Measurements from ENCODE around the gene SELENOO. TPM values are rescaled to one million over a fixed set of nuclear protein-coding genes. Genes with fewer than 3 reads are reported as not detected.
A peak's percentile ranks its signal among the peaks of the same experiment; 100 is the strongest.

SELENOO gene
- total RNA-seq, 1 experiment from 2014 or later = 32.8 TPM

DNA sequence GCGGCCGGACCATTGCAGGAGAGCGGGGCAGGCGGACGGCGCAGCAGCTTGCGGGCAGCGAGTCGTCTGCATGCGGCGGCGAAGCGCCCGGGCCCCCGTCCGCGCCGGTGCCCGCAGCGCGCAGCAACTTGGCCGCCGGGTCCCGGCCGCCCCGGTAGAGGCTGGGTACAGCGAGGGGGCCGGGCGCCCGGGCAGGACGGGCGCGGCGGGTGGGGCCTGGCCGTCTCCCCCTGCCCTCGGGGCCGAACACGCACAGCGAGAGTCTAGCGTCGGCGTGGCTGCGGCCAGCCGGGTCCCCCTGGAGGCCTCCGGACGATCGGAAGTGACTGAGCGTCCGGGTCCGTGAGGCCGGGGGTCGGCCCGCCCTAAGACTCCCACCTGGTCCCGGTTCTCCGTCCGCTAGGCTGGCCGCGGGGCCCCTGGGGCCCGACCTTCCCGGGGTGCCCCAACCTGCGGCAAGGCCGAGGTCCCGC, 15.9 kb upstream of the SELENOO start:
- TF ChIP-seq EZH2phosphoT487 (IDR thresholded peaks at IDR 0.05; ENCODE audit: borderline replicate concordance, low read length) (no peak), EZH2 (IDR thresholded peaks at IDR 0.05; ENCODE audit: low read length, unreplicated experiment) (no peak), CTCF (conservative IDR thresholded peaks at IDR 0.05; ENCODE audit: low read depth, low read length) (no peak)
- H3K9me2 ChIP-seq (replicated peaks; ENCODE audit: low read length) = no peaks in the 10 kb centered on the region
- peaks cover 23% of the 10 kb centered on the region for H3K4me1 ChIP-seq (ENCODE audit: insufficient read depth, low read length)
- peak overlapping the region; percentile 69 for H3K4me2 ChIP-seq (ENCODE audit: low read length)
- 0 out of 2 replicates have a peak overlapping the region, but pooled peaks have one; percentile 57 for H2AFZ ChIP-seq (ENCODE audit: low read length)
- intact Hi-C loops (cut with micrococcal nuclease) = no loop called here
- no peak overlapping the region for H3K4me3 ChIP-seq (ENCODE audit: low read length)
- POLR2A ChIA-PET (ENCODE audit: unreplicated experiment) = no interaction called here
- no peaks in the 10 kb centered on the region for H3K27me3 ChIP-seq (ENCODE audit: low read length)
- H4K20me1 ChIP-seq (ENCODE audit: low read length) = no peaks in the 10 kb centered on the region
- DNase-seq (no peak), ATAC-seq (no peak)
- no peak overlapping the region for H3K27ac ChIP-seq (ENCODE audit: low read length)
- CTCF ChIA-PET = no interaction called here
- BruUV-seq (replicated peaks) = no TSS peak
- no peak overlapping the region for H3K9ac ChIP-seq (ENCODE audit: low read length)
- no peaks in the 10 kb centered on the region for H3K36me3 ChIP-seq (ENCODE audit: low read depth, low read length)
- peaks cover 34% of the 10 kb centered on the region for H3K79me2 ChIP-seq (ENCODE audit: low read length)
- no peaks in the 10 kb centered on the region for H3K9me3 ChIP-seq (ENCODE audit: low read length)
- no peaks in the 10 kb centered on the region for H3F3A ChIP-seq (ENCODE audit: low read length, unreplicated experiment)

DNA sequence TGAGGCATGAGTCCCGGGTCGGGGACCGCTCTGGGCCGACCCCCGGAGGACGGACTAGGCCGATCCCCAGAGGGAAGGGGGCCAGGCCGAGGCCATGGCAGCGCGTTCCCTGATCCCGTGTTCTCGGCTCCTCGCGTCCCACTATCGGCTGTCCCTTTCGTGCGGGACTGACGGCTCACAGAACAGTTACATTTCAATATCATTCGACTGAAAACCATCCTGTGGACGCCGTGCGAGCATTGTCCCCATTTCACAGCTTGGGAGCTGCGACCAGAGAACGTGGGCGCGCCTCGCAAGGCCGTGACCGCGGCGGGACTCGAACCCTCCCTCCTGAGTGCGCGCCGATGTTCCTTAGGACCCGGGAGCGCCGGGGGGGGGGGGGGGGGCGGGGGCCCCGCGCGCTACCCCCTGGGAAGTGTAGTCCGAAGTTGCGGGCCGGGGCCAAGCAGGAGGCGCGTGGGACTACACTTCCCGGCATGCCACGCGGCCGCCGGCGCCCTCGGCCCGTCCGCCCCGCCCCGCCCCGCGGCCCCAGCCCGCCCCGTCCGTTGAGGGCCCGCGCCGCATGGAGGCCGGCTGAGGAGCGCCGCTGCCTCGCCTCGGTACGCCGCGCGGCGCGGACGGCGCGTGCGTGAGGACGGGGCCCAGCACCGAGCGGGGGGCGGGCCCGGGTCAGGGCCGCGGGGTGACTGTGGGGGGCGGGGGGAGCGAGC, 15.3 kb upstream of the SELENOO start, which contains the start of gene TRABD:
TRABD (plus strand) TSS at position 539 of the 713 bp plus-strand sequence. CDS start 7,148 bp downstream, outside the sequence.
- intact Hi-C loops (cut with micrococcal nuclease) = no loop called here
- ATAC-seq = peak; percentile 77
- BruUV-seq (replicated peaks) = no TSS peak
- CTCF ChIA-PET = no interaction called here
- H3K9me3 ChIP-seq (ENCODE audit: low read length) = no peaks in the 10 kb centered on the region
- peak; percentile 82 for DNase-seq
- peaks cover 29% of the 10 kb centered on the region for H3K4me1 ChIP-seq (ENCODE audit: insufficient read depth, low read length)
- H3F3A ChIP-seq (ENCODE audit: low read length, unreplicated experiment) = no peaks in the 10 kb centered on the region
- H3K27me3 ChIP-seq (ENCODE audit: low read length) = no peaks in the 10 kb centered on the region
- no peaks in the 10 kb centered on the region for H4K20me1 ChIP-seq (ENCODE audit: low read length)
- H3K27ac ChIP-seq (ENCODE audit: low read length) = peak within 1 kb of the TSS; percentile 29
- peak within 1 kb of the TSS; percentile 86 for H3K9ac ChIP-seq (ENCODE audit: low read length)
- H2AFZ ChIP-seq (ENCODE audit: low read length) = peak within 1 kb of the TSS; percentile 57; the same call in 1 of the 2 replicates
- no peaks in the 10 kb centered on the region for H3K9me2 ChIP-seq (replicated peaks; ENCODE audit: low read length)
- H3K36me3 ChIP-seq (ENCODE audit: low read depth, low read length) = no peaks in the 10 kb centered on the region
- H3K4me3 ChIP-seq (ENCODE audit: low read length) = peak within 1 kb of the TSS; percentile 77
- peak within 1 kb of the TSS; percentile 94 for H3K4me2 ChIP-seq (ENCODE audit: low read length)
- no peak for TF ChIP-seq EZH2phosphoT487 (IDR thresholded peaks at IDR 0.05; ENCODE audit: borderline replicate concordance, low read length)
- TF ChIP-seq CTCF (conservative IDR thresholded peaks at IDR 0.05; ENCODE audit: low read depth, low read length) = no peak
- no peak for TF ChIP-seq EZH2 (IDR thresholded peaks at IDR 0.05; ENCODE audit: low read length, unreplicated experiment)
- H3K79me2 ChIP-seq (ENCODE audit: low read length) = peaks cover 39% of the 10 kb centered on the region
- POLR2A ChIA-PET (ENCODE audit: unreplicated experiment) = no interaction called here

- H2AFZ ChIP-seq (ENCODE audit: low read length) = 0 out of 2 replicates have a peak overlapping the region, but pooled peaks have one; percentile 7
- peaks cover 46% of the 10 kb centered on the region for H3K79me2 ChIP-seq (ENCODE audit: low read length)
- no peak for TF ChIP-seq EZH2phosphoT487 (IDR thresholded peaks at IDR 0.05; ENCODE audit: borderline replicate concordance, low read length)
- no peak for TF ChIP-seq EZH2 (IDR thresholded peaks at IDR 0.05; ENCODE audit: low read length, unreplicated experiment)
- no peak for TF ChIP-seq CTCF (conservative IDR thresholded peaks at IDR 0.05; ENCODE audit: low read depth, low read length)
- POLR2A ChIA-PET (ENCODE audit: unreplicated experiment) = no interaction called here
- BruUV-seq (replicated peaks) = no TSS peak
- peaks cover 36% of the 10 kb centered on the region for H3K4me1 ChIP-seq (ENCODE audit: insufficient read depth, low read length)
- H3K9me2 ChIP-seq (replicated peaks; ENCODE audit: low read length) = no peaks in the 10 kb centered on the region
- no peaks in the 10 kb centered on the region for H3F3A ChIP-seq (ENCODE audit: low read length, unreplicated experiment)
- CTCF ChIA-PET = interaction anchor here (0.8 kb wide), 1 partner anchor 71 kb away, joined by 3 read pairs; no protein-coding TSS in a partner anchor
- H3K9ac ChIP-seq (ENCODE audit: low read length) = peak overlapping the region; percentile 86
- no peaks in the 10 kb centered on the region for H3K36me3 ChIP-seq (ENCODE audit: low read depth, low read length)
- H3K9me3 ChIP-seq (ENCODE audit: low read length) = no peaks in the 10 kb centered on the region
- no peak for ATAC-seq
- DNase-seq = no peak
- H3K4me2 ChIP-seq (ENCODE audit: low read length) = peak overlapping the region; percentile 94
- H4K20me1 ChIP-seq (ENCODE audit: low read length) = no peaks in the 10 kb centered on the region
- peak overlapping the region; percentile 77 for H3K4me3 ChIP-seq (ENCODE audit: low read length)
- peak overlapping the region; percentile 29 for H3K27ac ChIP-seq (ENCODE audit: low read length)
- no peaks in the 10 kb centered on the region for H3K27me3 ChIP-seq (ENCODE audit: low read length)
- intact Hi-C loops (cut with micrococcal nuclease) = no loop called here
These were observed 14.6 kb upstream of the SELENOO start for GRCh38 chr22:50186181-50186714.

Data from PC-3 (cell line).